HepG2 (cell line): Measurements from ENCODE around the gene SEPTIN10. TPM values are rescaled to one million over a fixed set of nuclear protein-coding genes. Genes with fewer than 3 reads are reported as not detected.

Experiments used
- HOXA5 ChIP-seq: sonication (generic); formaldehyde crosslinking; IDR thresholded peaks from 2 replicates; pipeline ENCODE4 v1.4.0; 2020; ENCODE audit warnings: missing genetic modification reagents
- JUNB ChIP-seq: sonication (generic); formaldehyde crosslinking; IDR thresholded peaks from 2 replicates; pipeline ENCODE4 v1.8.0; 2022; ENCODE audit warnings: missing genetic modification reagents, mild to moderate bottlenecking, borderline replicate concordance
- MLLT10 ChIP-seq: sonication (generic); formaldehyde crosslinking; IDR thresholded peaks from 2 replicates; pipeline ENCODE4 v1.4.0; 2020; ENCODE audit warnings: missing genetic modification reagents
- MYPOP ChIP-seq: sonication (generic); formaldehyde crosslinking; IDR thresholded peaks from 2 replicates; pipeline ENCODE4 v1.8.1; 2023; ENCODE audit warnings: mild to moderate bottlenecking, moderate library complexity, missing genetic modification reagents
- NFE2L1 ChIP-seq: sonication (generic); formaldehyde crosslinking; IDR thresholded peaks from 2 replicates; pipeline ENCODE4 v1.4.0; 2020; ENCODE audit warnings: missing genetic modification reagents, mild to moderate bottlenecking, borderline replicate concordance
- NONO ChIP-seq, 2 experiments: fragments of 450-650 bp in 1 of 2; sonication (generic) in 1 of 2; formaldehyde crosslinking in 1 of 2; IDR thresholded peaks in 1 of 2; conservative IDR thresholded peaks in 1 of 2; 2 replicates each; pipeline versions ENCODE4 v1.6.1 to v1.8.0; 2017 to 2022; ENCODE audit warnings: mild to moderate bottlenecking in 1 of 2, missing genetic modification reagents in 1 of 2, moderate library complexity in 1 of 2
- POGZ ChIP-seq: sonication (generic); formaldehyde crosslinking; IDR thresholded peaks from 2 replicates; pipeline ENCODE4 v1.4.0; 2020; ENCODE audit warnings: mild to moderate bottlenecking, missing genetic modification reagents
- RAD21 ChIP-seq: fragments of 450-650 bp; formaldehyde crosslinking; IDR thresholded peaks from 2 replicates; pipeline ENCODE4 v1.5.0; 2020; ENCODE audit warnings: mild to moderate bottlenecking
- SP140L ChIP-seq: sonication (generic); formaldehyde crosslinking; IDR thresholded peaks from 2 replicates; pipeline ENCODE4 v1.4.0; 2020; ENCODE audit warnings: missing genetic modification reagents, borderline replicate concordance
- TOE1 ChIP-seq: sonication (generic); formaldehyde crosslinking; IDR thresholded peaks from 2 replicates; pipeline ENCODE4 v1.4.0; 2020; ENCODE audit warnings: mild to moderate bottlenecking, missing genetic modification reagents
- ZBTB26 ChIP-seq: IDR thresholded peaks from 2 replicates; pipeline ENCODE4 v1.6.1; 2016; ENCODE audit warnings: missing compliant biosample characterization, missing genetic modification reagents, borderline replicate concordance
- ZBTB7B ChIP-seq: sonication (generic); formaldehyde crosslinking; IDR thresholded peaks from 2 replicates; pipeline ENCODE4 v1.4.0; 2020; ENCODE audit warnings: missing genetic modification reagents
- ZFAT ChIP-seq: sonication (generic); formaldehyde crosslinking; conservative IDR thresholded peaks from 2 replicates; pipeline ENCODE4 v1.8.1; 2023; ENCODE audit warnings: missing genetic modification reagents, inconsistent platforms
- ZNF235 ChIP-seq: sonication (generic); formaldehyde crosslinking; IDR thresholded peaks from 2 replicates; pipeline ENCODE4 v1.8.1; 2023; ENCODE audit warnings: mild to moderate bottlenecking, missing genetic modification reagents, borderline replicate concordance
- ZNF24 ChIP-seq: fragments of 450-650 bp; IDR thresholded peaks from 2 replicates; pipeline ENCODE4 v1.6.1; 2017; ENCODE audit warnings: antibody characterized with exemption, mild to moderate bottlenecking
- ZNF44 ChIP-seq: sonication (generic); formaldehyde crosslinking; IDR thresholded peaks from 2 replicates; pipeline ENCODE4 v1.5.1; 2020; ENCODE audit warnings: mild to moderate bottlenecking, missing genetic modification reagents
- ZNF780A ChIP-seq: sonication (generic); formaldehyde crosslinking; IDR thresholded peaks from 2 replicates; pipeline ENCODE4 v1.8.0; 2022; ENCODE audit warnings: mild to moderate bottlenecking, missing genetic modification reagents, moderate library complexity
- ZNF841 ChIP-seq: sonication (generic); formaldehyde crosslinking; IDR thresholded peaks from 2 replicates; pipeline ENCODE4 v1.8.1; 2023; ENCODE audit warnings: missing genetic modification reagents, borderline replicate concordance
- ZZZ3 ChIP-seq: sonication (generic); formaldehyde crosslinking; IDR thresholded peaks from 2 replicates; pipeline ENCODE4 v1.4.0; 2020; ENCODE audit warnings: missing genetic modification reagents, mild to moderate bottlenecking, borderline replicate concordance
- polyA plus RNA-seq, 8 experiments: library from polyadenylated mRNA; depleted of rRNA in 3 of 8; stranded (reverse) in 7 of 8; unstranded in 1 of 8; fragments of >200 nt; fragmentation: Illumina TruSeq in 4 of 8; extraction: Trizol in 4 of 8; gene quantifications; 2 replicates each; pipeline versions ENCODE4 v1.2.1 to v1.2.3, GENCODE V29; 2011 to 2016; ENCODE audit warnings: low read depth in 4 of 8, missing spikeins in 1 of 8, mixed read lengths in 1 of 8; ENCODE audit not compliant: insufficient read depth in 1 of 8
- total RNA-seq, 5 experiments: library from RNA; depleted of rRNA; stranded (reverse); fragments of >200 nt; fragmentation: Illumina TruSeq; extraction: Trizol; gene quantifications; 2 replicates each; pipeline ENCODE4 v1.2.3, GENCODE V29; 2016; ENCODE audit warnings: low read depth in 1 of 5
- TF ChIP-seq, protein P1 (sequence below): sonication (generic); formaldehyde crosslinking; IDR thresholded peaks from 2 replicates; pipeline ENCODE4 v1.5.0; 2020; ENCODE audit warnings: mild to moderate bottlenecking, missing genetic modification reagents
- TF ChIP-seq, protein P2 (sequence below): sonication (generic); formaldehyde crosslinking; IDR thresholded peaks from 2 replicates; pipeline ENCODE4 v1.4.0; 2020; ENCODE audit warnings: missing genetic modification reagents

Gene SEPTIN10
- total and polyA plus RNA-seq, 2 of the 13 experiments (the other 11 are each of a cell fraction or from before 2014, with no cell fraction given): 45.8 to 67.5 TPM

GRCh38 chr2:109614715-109615636 is 1.2 kb upstream of the SEPTIN10 start (continued):
- TF ChIP-seq MYPOP (CRISPR knock-in tag) (peak; percentile 32; the same call in 1 of the 2 replicates), ZFAT (0 out of 2 replicates have a peak, but pooled peaks have one; percentile 39), ZZZ3 (CRISPR knock-in tag) (peak; percentile 70), RAD21 (0 out of 2 replicates have a peak, but pooled peaks have one; percentile 0), ZBTB26 (CRISPR knock-in tag) (peak; percentile 44; the same call in 1 of the 2 replicates), ZNF24 (no peak), NONO (IDR thresholded peaks at IDR 0.05) (no peak), NONO (CRISPR knock-in tag; conservative IDR thresholded peaks at IDR 0.05) (peak; percentile 74), ZNF841 (CRISPR knock-in tag) (peak; percentile 77; the same call in 1 of the 2 replicates), ZNF780A (CRISPR knock-in tag) (peak; percentile 72), POGZ (peak; percentile 46), ZBTB7B (no peak; the same call in 1 of the 2 replicates), ZNF235 (CRISPR knock-in tag) (peak; percentile 63; the same call in 1 of the 2 replicates), HOXA5 (peak; percentile 58; the same call in 1 of the 2 replicates), JUNB (peak; percentile 71; the same call in 1 of the 2 replicates), MLLT10 (CRISPR knock-in tag) (no peak), NFE2L1 (CRISPR knock-in tag) (no peak), TOE1 (CRISPR knock-in tag) (no peak), SP140L (CRISPR knock-in tag) (no peak), ZNF44 (CRISPR knock-in tag) (no peak)
- TF ChIP-seq, protein P1, sequence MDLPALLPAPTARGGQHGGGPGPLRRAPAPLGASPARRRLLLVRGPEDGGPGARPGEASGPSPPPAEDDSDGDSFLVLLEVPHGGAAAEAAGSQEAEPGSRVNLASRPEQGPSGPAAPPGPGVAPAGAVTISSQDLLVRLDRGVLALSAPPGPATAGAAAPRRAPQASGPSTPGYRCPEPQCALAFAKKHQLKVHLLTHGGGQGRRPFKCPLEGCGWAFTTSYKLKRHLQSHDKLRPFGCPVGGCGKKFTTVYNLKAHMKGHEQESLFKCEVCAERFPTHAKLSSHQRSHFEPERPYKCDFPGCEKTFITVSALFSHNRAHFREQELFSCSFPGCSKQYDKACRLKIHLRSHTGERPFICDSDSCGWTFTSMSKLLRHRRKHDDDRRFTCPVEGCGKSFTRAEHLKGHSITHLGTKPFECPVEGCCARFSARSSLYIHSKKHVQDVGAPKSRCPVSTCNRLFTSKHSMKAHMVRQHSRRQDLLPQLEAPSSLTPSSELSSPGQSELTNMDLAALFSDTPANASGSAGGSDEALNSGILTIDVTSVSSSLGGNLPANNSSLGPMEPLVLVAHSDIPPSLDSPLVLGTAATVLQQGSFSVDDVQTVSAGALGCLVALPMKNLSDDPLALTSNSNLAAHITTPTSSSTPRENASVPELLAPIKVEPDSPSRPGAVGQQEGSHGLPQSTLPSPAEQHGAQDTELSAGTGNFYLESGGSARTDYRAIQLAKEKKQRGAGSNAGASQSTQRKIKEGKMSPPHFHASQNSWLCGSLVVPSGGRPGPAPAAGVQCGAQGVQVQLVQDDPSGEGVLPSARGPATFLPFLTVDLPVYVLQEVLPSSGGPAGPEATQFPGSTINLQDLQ (CRISPR knock-in tag): peak; percentile 72; the same call in 1 of the 2 replicates
- TF ChIP-seq, protein P2, sequence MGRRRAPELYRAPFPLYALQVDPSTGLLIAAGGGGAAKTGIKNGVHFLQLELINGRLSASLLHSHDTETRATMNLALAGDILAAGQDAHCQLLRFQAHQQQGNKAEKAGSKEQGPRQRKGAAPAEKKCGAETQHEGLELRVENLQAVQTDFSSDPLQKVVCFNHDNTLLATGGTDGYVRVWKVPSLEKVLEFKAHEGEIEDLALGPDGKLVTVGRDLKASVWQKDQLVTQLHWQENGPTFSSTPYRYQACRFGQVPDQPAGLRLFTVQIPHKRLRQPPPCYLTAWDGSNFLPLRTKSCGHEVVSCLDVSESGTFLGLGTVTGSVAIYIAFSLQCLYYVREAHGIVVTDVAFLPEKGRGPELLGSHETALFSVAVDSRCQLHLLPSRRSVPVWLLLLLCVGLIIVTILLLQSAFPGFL: 0 out of 2 replicates have a peak, but pooled peaks have one; percentile 62
